Measurements from ENCODE around the gene RASL10B. TPM values are rescaled to one million over a fixed set of nuclear protein-coding genes. Genes with fewer than 3 reads are reported as not detected.
"Not testable (repeated sequence)": the region's sequence is repeated elsewhere in the genome, so short reads cannot be mapped to it uniquely, and the experiment has no call there.

RASL10B gene
- total RNA-seq, 1 experiment from 2014 or later = 4.3 TPM

GRCh38 chr17:35700150-35700549 is 31.3 kb upstream of the RASL10B start:
- Histone ChIP-seq H3K27me3 (ENCODE audit: control insufficient read depth, insufficient read depth, low read length) (no peaks in the 10 kb centered on the region), H3K9me3 (ENCODE audit: control insufficient read depth, insufficient read depth, low read depth, low read length) (no peaks in the 10 kb centered on the region), H3K27ac (ENCODE audit: low read length) (no peak overlapping the region), H3K4me1 (ENCODE audit: control insufficient read depth, insufficient read depth, low read length) (no peaks in the 10 kb centered on the region), H3K36me3 (ENCODE audit: control insufficient read depth, insufficient read depth, low read length) (peaks cover 8% of the 10 kb centered on the region), H3K4me3 (ENCODE audit: low read depth in 2 of 2, low read length in 2 of 2) (no peak overlapping the region)
- no peak for DNase-seq (ENCODE audit: low read depth, low spot score)
- no peak for ATAC-seq
- no TSS peak for BruUV-seq (replicated peaks)
- ChIA-PET POLR2A (no interaction called here), CTCF (no interaction called here)
- intact Hi-C loops (cut with micrococcal nuclease; ENCODE audit: unreplicated experiment) = no loop called here
- in situ Hi-C loops (cut with HindIII; ENCODE audit: low pct_unique_long_range_greater_than_20kb, low sequenced_read_pairs) = no loop called here
- TF ChIP-seq CTCF (IDR thresholded peaks at IDR 0.05) = no peak
- no peak for TF ChIP-seq SIN3A (IDR thresholded peaks at IDR 0.05; ENCODE audit: borderline replicate concordance, insufficient read depth, low read depth, low read length)
- no peak for TF ChIP-seq REST (IDR thresholded peaks at IDR 0.05; ENCODE audit: insufficient read depth in 1 of 2, low read depth in 2 of 2, low read length in 1 of 2)
- no peak for TF ChIP-seq TCF7L2 (IDR thresholded peaks at IDR 0.05; ENCODE audit: low read depth, low read length)
- TF ChIP-seq POLR2AphosphoS5 (IDR thresholded peaks at IDR 0.05; ENCODE audit: low read depth, low read length) = no peak

GRCh38 chr17:35701491-35701890 is 29.9 kb upstream of the RASL10B start:
- in situ Hi-C loops (cut with HindIII; ENCODE audit: low pct_unique_long_range_greater_than_20kb, low sequenced_read_pairs) = no loop called here
- no peaks in the 10 kb centered on the region for H3K27me3 ChIP-seq (ENCODE audit: control insufficient read depth, insufficient read depth, low read length)
- H3K27ac ChIP-seq (ENCODE audit: low read length) = no peak overlapping the region
- no peak overlapping the region for H3K4me3 ChIP-seq (ENCODE audit: low read depth in 2 of 2, low read length in 2 of 2)
- H3K9me3 ChIP-seq (ENCODE audit: control insufficient read depth, insufficient read depth, low read depth, low read length) = no peaks in the 10 kb centered on the region
- POLR2A ChIA-PET = no interaction called here
- H3K36me3 ChIP-seq (ENCODE audit: control insufficient read depth, insufficient read depth, low read length) = peaks cover 3% of the 10 kb centered on the region; the same call in 1 of the 2 replicates
- intact Hi-C loops (cut with micrococcal nuclease; ENCODE audit: unreplicated experiment) = no loop called here
- ATAC-seq = no peak
- no TSS peak for BruUV-seq (replicated peaks)
- no peaks in the 10 kb centered on the region for H3K4me1 ChIP-seq (ENCODE audit: control insufficient read depth, insufficient read depth, low read length)
- no peak for TF ChIP-seq TCF7L2 (IDR thresholded peaks at IDR 0.05; ENCODE audit: low read depth, low read length)
- no peak for TF ChIP-seq CTCF (IDR thresholded peaks at IDR 0.05)
- TF ChIP-seq SIN3A (IDR thresholded peaks at IDR 0.05; ENCODE audit: borderline replicate concordance, insufficient read depth, low read depth, low read length) = no peak
- TF ChIP-seq REST (IDR thresholded peaks at IDR 0.05; ENCODE audit: insufficient read depth in 1 of 2, low read depth in 2 of 2, low read length in 1 of 2) = no peak
- no peak for TF ChIP-seq POLR2AphosphoS5 (IDR thresholded peaks at IDR 0.05; ENCODE audit: low read depth, low read length)
- CTCF ChIA-PET = no interaction called here
- DNase-seq (ENCODE audit: low read depth, low spot score) = no peak

- H3K9me3 ChIP-seq (ENCODE audit: control insufficient read depth, insufficient read depth, low read depth, low read length); CTCF ChIA-PET; in situ Hi-C loops (cut with HindIII; ENCODE audit: low pct_unique_long_range_greater_than_20kb, low sequenced_read_pairs); H3K4me3 ChIP-seq (ENCODE audit: low read depth in 2 of 2, low read length in 2 of 2); H3K36me3 ChIP-seq (ENCODE audit: control insufficient read depth, insufficient read depth, low read length); H3K4me1 ChIP-seq (ENCODE audit: control insufficient read depth, insufficient read depth, low read length); ATAC-seq; H3K27ac ChIP-seq (ENCODE audit: low read length); intact Hi-C loops (cut with micrococcal nuclease; ENCODE audit: unreplicated experiment); BruUV-seq (replicated peaks); H3K27me3 ChIP-seq (ENCODE audit: control insufficient read depth, insufficient read depth, low read length); DNase-seq (ENCODE audit: low read depth, low spot score); POLR2A ChIA-PET: not testable (repeated sequence)
Observed at GRCh38 chr17:35703308-35703707, 28.1 kb upstream of the RASL10B start.

Measured in Panc1 (cell line).